ENCODE measurements around the gene TIPRL. TPM values are rescaled to one million over a fixed set of nuclear protein-coding genes. Genes with fewer than 3 reads are reported as not detected.

TIPRL gene
- total and polyA plus RNA-seq, 2 experiments from 2014 or later: 26.7 to 44.0 TPM

- no peaks in the 10 kb centered on the region for H3K9me3 ChIP-seq (ENCODE audit: low read depth)
- peak overlapping the region; percentile 42 for H3K27ac ChIP-seq
- no peak overlapping the region for H3K4me3 ChIP-seq
- TF ChIP-seq, protein P1, sequence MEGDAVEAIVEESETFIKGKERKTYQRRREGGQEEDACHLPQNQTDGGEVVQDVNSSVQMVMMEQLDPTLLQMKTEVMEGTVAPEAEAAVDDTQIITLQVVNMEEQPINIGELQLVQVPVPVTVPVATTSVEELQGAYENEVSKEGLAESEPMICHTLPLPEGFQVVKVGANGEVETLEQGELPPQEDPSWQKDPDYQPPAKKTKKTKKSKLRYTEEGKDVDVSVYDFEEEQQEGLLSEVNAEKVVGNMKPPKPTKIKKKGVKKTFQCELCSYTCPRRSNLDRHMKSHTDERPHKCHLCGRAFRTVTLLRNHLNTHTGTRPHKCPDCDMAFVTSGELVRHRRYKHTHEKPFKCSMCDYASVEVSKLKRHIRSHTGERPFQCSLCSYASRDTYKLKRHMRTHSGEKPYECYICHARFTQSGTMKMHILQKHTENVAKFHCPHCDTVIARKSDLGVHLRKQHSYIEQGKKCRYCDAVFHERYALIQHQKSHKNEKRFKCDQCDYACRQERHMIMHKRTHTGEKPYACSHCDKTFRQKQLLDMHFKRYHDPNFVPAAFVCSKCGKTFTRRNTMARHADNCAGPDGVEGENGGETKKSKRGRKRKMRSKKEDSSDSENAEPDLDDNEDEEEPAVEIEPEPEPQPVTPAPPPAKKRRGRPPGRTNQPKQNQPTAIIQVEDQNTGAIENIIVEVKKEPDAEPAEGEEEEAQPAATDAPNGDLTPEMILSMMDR (IDR thresholded peaks at IDR 0.05; ENCODE audit: low read depth, low read length): peak; percentile 73
- peaks cover 22% of the 10 kb centered on the region for H3K36me3 ChIP-seq
- no peaks in the 10 kb centered on the region for H3K27me3 ChIP-seq
- H3K4me1 ChIP-seq (ENCODE audit: low read depth): peaks cover 23% of the 10 kb centered on the region
- DNase-seq (ENCODE audit: low read depth in 1 of 2, low spot score in 1 of 2): peak; percentile 65 to 72
Observed at GRCh38 chr1:168234846-168235547, 56.2 kb downstream of the TIPRL start.

DNA sequence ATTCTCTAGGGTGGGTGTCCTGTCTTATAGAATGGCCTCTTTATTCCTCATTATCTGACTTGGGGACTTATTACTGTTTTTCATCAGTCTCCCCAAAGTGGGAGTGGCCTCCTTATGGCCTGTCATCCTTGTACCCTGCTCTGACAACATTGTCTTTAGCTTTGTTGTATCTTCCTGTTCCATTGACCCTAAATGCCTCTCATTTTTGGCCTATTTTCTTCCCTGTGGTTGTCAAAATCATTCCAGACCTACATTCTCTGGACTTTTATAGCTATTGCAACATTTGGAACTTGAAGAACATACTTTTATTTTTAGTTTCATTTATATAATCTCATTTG, 56.8 kb downstream of the TIPRL start:
- H3K9me3 ChIP-seq (ENCODE audit: low read depth): no peaks in the 10 kb centered on the region
- peaks cover 23% of the 10 kb centered on the region for H3K4me1 ChIP-seq (ENCODE audit: low read depth)
- DNase-seq (ENCODE audit: low read depth in 1 of 2, low spot score in 1 of 2): peak in 1 of 2 donors; percentile 58
- H3K4me3 ChIP-seq: no peak overlapping the region
- no peaks in the 10 kb centered on the region for H3K27me3 ChIP-seq
- TF ChIP-seq, protein P1 (IDR thresholded peaks at IDR 0.05; ENCODE audit: low read depth, low read length): no peak
- peak overlapping the region; percentile 34 for H3K27ac ChIP-seq
- peaks cover 18% of the 10 kb centered on the region for H3K36me3 ChIP-seq

GRCh38 chr1:168235937-168236336, 57.2 kb downstream of the TIPRL start:
- TF ChIP-seq, protein P1 (IDR thresholded peaks at IDR 0.05; ENCODE audit: low read depth, low read length): no peak
- DNase-seq (ENCODE audit: low read depth in 1 of 2, low spot score in 1 of 2): no peak
- Histone ChIP-seq H3K27me3 (no peaks in the 10 kb centered on the region), H3K27ac (peak overlapping the region; percentile 34), H3K4me1 (ENCODE audit: low read depth) (peaks cover 23% of the 10 kb centered on the region), H3K36me3 (peaks cover 17% of the 10 kb centered on the region), H3K9me3 (ENCODE audit: low read depth) (no peaks in the 10 kb centered on the region), H3K4me3 (no peak overlapping the region)

DNA sequence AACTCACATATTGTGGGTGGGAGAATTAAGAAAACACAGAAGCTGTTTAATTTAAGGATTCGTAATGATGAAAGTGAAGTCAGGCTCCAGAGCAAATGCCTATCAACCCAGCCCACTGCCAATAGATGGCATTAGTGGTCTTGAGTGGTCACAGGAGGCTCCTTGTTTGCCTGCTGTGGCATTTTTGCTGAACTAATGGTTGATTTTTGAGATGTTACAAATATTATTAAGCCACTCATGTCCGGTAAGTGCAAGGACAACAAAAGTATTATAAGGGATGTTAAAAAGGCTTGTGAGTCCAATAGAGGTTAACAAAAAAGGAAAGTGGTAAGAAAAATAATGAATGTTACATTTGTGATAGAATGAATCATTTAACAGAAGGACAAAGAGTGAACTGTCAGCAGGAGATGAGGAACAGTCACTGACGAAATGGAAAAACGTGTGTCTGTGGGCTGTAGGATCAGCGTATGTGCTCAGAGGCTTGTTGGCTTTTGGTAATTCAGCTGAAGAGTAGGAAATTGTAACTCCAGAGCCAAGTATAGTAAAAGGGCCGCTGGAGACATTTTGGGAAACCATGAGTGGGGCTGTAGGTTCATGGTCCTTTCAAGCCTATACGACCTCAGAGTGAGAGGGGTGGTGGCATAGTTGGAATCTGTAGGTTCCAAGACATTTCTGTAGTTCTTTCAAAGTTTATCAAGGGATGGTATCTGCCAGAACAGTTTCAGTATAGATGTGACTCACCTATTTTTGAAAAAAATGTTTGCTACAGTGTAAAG, 58.3 kb downstream of the TIPRL start:
- peak overlapping the region; percentile 43 for H3K27ac ChIP-seq
- DNase-seq (ENCODE audit: low read depth in 1 of 2, low spot score in 1 of 2): peak in 1 of 2 donors; percentile 50

GRCh38 chr1:168243198-168243597, 64.4 kb downstream of the TIPRL start:
- Histone ChIP-seq H3K9me3 (ENCODE audit: low read depth) (no peaks in the 10 kb centered on the region), H3K36me3 (peaks cover 17% of the 10 kb centered on the region), H3K4me3 (no peak overlapping the region), H3K27ac (no peak overlapping the region), H3K27me3 (no peaks in the 10 kb centered on the region), H3K4me1 (ENCODE audit: low read depth) (no peaks in the 10 kb centered on the region)
- TF ChIP-seq, protein P1 (IDR thresholded peaks at IDR 0.05; ENCODE audit: low read depth, low read length): no peak
- DNase-seq (ENCODE audit: low read depth in 1 of 2, low spot score in 1 of 2): peak in 1 of 2 donors; percentile 42

More for the DNA sequence above, 58.3 kb downstream of the TIPRL start:
- Histone ChIP-seq H3K4me1 (ENCODE audit: low read depth) (peaks cover 23% of the 10 kb centered on the region), H3K4me3 (no peak overlapping the region), H3K9me3 (ENCODE audit: low read depth) (no peaks in the 10 kb centered on the region), H3K27me3 (no peaks in the 10 kb centered on the region), H3K36me3 (peaks cover 17% of the 10 kb centered on the region)
- TF ChIP-seq, protein P1 (IDR thresholded peaks at IDR 0.05; ENCODE audit: low read depth, low read length): no peak

Measured in cardiac muscle cell (in vitro differentiated cells and primary cell).